GM10847 (cell line): Measurements from ENCODE around the gene ZDHHC22.

Experiments used
- POLR2A ChIP-seq: IDR thresholded peaks from 2 replicates; pipeline ENCODE4 v1.6.1; 2011; ENCODE audit not compliant: insufficient read length; ENCODE audit errors: extremely low read depth

ZDHHC22 gene, protein sequence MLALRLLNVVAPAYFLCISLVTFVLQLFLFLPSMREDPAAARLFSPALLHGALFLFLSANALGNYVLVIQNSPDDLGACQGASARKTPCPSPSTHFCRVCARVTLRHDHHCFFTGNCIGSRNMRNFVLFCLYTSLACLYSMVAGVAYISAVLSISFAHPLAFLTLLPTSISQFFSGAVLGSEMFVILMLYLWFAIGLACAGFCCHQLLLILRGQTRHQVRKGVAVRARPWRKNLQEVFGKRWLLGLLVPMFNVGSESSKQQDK

DNA sequence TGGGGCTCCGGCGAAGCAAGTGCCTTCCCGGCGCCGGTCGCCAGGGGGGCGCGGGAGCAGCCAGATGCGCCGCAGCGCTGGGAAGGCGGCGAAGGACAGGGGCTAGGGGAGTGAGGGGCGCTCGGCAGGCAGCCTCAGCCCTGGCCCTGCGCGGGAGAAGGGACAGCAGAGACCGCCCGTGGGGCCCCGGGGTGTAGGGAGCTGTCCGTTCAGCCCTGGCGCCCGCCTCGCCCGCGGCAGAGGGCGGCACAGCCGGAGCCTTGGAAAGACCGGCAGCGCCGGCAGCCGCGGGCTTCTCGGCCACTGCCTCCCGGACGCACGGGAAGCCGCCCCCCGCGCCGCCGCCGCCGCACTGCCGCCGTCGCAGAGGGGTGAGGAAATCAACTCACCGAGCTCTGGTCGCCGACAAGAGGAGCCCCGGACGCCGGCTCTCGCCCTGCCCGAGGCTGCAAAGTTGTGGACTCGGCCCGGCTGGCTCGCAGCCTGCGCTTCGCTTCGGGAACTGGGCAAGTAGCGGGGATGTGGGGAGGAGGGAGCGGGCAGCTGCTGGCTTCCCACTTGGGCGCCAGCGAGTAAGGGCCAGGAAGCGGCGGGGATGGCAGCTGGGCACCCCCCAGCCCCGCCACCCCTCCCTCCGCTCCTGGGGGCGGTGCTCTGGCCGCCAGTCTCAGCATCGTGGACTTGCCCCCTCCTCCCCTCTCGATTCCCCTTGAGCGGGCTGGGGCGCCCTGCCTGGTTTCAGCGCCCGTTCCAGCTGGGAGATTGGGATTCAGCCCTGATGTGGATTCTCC is at the start of gene ZDHHC22:
ZDHHC22 (minus strand) TSS at position 578 of the 791 bp plus-strand sequence. CDS start 2,053 bp downstream, outside the sequence.
- no peak for TF ChIP-seq POLR2A

DNA sequence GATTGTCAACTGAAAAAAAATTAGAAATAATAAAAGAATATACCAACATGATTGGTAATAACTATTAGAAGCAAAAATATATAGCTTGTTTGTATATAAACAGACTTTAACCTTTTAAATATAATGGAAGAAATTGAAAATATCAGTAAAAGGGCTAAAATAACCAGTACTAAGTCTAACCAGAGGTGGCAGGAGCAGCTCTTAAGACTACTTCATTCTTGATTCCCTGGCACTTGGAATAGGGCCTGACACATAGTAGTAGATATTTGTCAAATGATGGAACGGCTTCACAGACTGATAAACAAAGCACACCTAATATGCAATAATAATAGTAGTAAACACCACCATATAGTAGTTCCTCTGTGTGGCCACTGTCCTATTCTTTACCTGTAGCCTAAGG is 49.4 kb upstream of the ZDHHC22 start:
- TF ChIP-seq POLR2A = no peak

DNA sequence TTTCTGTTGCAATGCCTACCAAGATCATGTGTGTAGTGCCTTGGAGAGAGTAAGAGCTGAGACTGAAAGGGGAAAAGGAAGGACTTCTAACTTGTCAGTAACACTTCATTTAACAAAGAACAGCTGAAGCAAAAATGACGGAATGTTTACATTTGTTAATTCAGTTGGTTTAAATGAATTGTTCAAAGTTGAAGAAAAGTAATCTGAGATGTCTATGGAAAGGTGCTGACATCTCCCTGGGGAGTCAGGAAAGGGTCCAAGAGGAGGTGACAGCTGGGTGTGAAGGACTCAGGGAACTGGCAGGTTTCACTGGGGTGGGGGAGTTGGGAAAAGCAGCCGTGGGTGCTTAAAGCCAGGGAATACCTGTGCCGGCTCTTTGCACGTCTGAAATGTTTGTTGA is 47.9 kb upstream of the ZDHHC22 start:
- TF ChIP-seq POLR2A = no peak

DNA sequence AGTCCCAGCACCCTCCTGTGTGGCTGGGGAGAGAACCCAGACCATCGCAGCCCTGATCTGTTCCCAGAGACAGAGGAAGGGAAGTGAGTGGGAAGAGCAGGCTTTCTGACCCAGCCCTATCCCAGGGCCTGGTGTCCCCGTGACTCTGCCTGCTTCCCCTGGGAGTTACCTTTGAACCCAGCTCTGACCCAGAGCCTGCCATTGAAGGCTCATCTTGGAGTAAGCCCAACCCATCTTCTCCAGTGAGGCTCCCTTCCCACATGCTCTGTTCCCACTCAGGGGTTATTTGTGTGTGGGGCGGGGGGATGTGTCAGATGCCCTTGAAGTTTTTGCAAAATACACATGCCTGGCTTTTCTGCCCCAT is 46.0 kb upstream of the ZDHHC22 start:
- no peak for TF ChIP-seq POLR2A

DNA sequence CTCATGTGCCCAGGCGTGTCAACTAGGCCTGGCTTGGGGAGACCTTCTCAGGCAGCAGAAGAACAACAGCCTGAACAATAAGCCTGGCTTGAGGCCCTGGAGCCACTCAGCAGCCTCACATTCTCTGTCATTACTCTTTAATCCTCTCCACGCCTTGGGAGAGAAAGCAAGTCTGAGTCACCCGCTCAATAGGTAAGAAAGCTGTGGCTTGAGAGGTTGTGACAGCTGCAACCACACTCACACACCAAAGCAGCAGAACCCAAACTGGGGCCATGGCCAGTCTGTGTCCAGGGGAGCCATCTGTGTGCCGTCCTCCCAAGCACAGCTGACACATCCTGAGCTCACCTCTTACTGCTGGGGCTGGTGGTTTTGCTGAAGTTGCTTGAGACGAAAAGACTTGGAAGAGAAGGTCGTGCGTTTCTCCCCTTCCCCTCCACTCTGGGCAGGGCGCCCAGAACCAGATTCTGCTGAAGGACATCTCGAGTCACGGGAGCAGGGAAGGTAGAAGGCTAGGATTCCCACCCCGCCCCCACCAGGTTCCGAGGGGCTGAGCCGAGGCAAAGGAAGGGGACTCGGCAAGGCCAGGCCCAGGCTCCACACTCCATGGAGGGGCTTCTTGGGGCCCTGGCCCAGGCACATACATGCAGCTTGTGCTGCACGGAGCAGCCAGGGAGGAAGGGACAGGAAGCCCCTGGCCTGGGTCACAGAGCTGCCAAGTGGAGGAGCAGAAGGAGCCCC is 45.5 kb upstream of the ZDHHC22 start:
- TF ChIP-seq POLR2A = no peak

DNA sequence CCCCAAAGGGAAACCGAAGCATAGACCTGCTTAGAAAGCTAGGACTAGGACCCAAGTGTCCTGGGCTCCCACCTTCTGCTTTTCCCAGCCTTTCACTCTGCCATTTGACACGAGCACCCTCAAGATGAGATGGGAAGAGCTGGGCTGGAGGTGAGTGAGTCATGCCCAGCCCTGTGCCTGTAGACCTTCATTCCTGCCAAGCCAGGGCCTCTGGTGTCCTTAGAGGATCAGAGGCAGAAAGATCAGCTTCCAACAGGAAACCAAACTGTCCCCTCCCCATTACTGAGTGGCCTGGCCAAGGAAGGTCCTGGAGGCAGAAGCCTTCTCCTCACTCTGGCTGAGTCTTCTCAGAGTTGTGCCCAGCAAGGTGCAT is 43.5 kb upstream of the ZDHHC22 start:
- TF ChIP-seq POLR2A = no peak

DNA sequence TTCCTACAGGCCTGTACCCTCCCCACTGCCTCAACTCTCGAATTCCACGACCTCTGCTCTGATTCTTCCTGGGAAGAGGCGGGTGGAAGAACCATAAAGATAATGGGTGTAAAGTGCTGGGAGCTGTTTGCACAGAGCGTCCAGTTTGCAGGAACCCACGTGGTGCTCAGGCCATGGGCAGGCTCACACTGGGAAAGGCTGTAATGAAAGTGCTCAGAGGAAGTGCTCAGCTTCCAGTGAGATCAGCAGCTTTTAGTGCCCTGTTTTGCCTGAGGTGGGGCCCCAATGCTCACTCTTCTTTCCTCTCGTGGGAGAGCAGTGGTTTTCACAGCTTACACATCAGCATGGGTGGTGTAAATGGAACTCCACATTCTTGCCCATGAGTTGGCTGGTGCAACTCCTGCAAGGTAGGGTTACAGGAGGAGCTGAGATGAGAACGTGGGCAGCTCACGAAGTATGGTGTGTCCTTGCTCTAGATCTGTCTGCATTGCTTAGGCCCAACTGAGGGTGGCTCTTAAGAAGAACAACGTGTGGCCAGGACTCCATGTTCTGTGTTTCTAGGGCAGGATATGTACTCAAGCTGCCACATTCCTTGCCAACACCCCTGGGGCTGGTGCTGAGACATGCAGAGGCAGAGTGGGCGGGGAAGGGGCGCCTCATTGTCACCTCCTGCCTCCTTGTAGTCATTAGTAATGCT is 43.0 kb upstream of the ZDHHC22 start:
- TF ChIP-seq POLR2A = no peak

DNA sequence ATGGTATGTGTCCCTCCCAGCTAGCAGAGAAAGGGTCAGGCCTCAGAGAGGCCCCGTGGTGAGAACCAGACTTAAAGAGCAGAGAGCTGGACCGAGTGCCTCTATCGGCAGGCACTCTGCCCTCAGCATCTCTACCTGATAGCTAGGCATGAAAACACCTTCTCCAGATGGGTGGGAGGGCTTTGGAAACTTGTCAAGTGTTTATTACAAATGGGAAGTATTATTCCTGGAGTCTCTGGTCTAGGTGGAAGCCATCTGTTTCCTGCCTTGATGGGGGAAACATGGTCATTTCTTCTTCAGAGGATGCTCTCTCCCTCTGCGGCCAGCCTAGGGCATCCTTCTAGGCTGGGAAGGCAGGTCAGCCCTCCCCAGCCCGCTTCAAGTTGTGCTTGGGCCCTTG is 42.3 kb upstream of the ZDHHC22 start:
- TF ChIP-seq POLR2A = no peak

DNA sequence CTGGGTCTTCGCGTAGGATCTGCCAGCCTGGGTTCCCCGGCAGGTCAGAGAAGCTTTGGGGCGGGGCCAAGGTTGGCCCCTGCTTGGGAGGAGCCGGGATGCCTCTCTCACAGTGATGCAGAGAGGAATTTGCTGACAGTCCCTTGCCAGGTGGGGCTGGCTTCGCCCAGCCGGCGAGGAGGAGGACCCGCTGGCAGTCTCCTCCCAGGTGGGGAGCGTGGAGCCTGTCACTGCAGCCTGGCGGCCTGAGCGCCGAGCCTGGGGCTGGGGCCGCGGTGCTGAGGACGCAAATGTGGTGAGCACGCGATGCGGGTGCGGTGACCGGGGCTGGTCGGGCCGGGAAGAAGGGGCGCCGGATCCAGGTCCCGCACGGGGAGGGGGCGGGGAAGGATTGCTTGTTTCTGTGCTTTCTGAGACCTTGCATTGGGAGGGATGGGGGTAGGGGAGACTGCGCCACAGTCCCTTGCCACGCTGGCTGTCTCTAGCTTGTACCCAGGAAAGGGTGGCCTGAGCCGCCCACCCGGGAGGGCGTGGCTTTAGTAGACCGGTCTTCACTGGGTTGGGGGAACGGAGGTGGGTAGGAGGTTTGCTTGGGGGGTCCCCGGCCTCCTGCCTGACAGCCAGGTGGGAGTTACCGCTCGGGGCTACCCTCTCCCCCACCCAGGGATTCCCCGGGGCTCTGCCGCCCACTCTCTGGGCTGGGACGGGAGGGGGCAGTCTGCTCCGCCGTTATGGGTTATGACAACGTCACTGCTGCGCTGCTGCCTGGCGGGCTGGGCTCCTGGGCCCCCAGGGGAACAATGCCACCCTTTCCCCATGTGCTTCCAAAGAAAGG is 40.2 kb upstream of the ZDHHC22 start, which contains the start of gene TMEM63C:
TMEM63C (plus strand) TSS at position 196 of the 835 bp plus-strand sequence. CDS start 37,016 bp downstream, outside the sequence.
- no peak for TF ChIP-seq POLR2A

DNA sequence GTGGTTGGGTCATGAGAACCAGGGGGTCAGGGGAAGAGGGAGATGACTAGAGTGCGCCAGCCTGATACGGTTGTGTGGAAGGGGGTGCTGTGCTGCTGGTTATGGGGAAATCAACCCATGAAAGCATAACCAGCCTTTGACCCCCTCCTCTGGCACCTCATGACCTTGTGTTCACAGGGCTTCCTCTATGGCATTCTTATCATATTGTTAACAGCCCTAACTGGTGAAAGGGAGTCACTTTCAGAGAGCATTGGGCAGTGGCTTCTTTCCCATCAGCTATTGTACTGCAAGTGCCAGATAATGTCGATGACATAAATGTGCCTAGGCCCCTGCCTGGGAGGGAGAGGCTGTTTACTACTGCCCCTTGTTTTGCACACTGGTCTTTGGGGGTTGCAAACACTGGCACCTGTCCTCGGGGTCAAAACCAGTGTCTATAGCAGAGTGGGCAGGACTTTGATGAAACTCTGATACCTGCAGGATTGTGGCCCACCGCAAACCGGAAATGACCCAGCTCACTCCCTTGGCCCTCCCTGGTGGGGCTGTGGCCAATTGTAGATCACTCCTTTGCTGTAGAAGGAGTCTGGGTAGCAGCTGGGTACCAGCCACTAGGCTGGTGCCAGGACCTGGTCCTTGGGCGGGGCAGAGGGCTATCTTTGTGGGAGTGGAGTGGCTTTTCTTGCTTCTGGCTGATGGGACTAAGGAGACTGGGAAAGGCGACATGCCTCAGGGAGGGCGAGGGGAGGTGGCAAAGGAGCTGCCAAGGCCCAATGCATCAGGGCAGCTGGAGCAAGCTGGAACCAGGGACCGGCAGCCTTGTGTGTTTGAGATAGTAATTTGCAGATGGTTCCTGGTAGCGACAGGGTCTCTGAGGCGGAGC is 39.4 kb upstream of the ZDHHC22 start:
- TF ChIP-seq POLR2A = no peak

DNA sequence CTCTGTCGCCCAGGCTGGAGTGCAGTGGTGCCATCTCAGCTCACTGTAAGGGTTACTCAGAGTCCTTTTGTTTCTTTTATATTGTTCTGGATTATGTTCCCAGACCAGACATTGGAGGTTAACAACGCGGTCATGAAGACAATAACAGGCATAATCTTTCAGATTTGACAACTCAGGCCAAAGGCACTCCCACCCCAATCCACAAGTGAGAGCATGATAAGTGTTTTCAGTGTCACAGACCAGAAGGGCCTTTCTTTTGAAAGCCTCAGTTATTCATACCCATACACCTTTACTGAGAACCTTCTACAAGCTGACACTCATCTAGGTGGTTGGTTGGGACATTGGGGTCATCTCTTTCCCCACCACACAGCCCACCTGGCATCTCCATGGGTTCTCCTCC is 37.1 kb upstream of the ZDHHC22 start:
- TF ChIP-seq POLR2A = no peak

DNA sequence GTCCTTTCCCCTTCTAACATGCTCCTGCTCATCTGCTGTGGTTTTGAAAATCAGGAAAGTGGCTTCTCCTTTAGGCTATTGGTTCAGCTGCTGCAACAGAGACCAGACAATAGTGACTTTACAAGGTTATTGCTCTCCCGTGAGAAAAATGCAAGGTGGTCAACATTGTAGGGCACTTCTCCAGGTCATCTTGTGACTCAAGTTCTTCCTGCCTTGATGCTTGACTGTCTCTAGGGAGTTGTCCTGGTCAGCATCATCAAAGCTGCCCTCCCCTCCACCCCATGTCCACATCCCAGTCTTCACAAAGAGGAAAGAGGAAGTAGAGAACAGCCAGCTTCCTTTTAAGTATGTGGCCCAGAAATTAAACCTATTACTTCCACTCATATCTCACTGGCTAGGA is 36.1 kb upstream of the ZDHHC22 start:
- no peak for TF ChIP-seq POLR2A

DNA sequence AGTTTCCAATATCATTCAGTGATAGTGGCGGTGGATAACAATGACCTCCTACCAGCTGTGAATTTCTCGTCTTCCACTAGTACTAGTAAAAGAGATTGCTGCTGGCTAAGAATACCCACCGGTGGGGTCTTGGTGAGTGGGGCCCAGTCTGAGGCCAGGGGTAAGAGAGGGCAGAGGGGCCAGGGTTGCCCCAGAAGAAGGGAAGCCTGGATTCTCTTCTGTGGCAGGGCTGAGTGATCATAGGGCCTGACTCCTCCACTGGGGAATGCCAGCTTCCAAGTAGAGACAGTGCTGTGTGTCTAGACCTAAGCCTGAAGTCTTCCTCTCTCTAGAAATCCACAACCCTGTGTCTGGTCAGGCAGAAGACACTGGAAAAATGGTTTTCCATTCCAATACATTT is 34.3 kb upstream of the ZDHHC22 start:
- TF ChIP-seq POLR2A = no peak
